ENCODE results near the gene EFCAB9. TPM values are rescaled to one million over a fixed set of nuclear protein-coding genes. Genes with fewer than 3 reads are reported as not detected.

EFCAB9 gene
- total and polyA plus RNA-seq, 2 of the 8 experiments (the other 6 are each of a cell fraction or from before 2014, with no cell fraction given), result not detected

DNA sequence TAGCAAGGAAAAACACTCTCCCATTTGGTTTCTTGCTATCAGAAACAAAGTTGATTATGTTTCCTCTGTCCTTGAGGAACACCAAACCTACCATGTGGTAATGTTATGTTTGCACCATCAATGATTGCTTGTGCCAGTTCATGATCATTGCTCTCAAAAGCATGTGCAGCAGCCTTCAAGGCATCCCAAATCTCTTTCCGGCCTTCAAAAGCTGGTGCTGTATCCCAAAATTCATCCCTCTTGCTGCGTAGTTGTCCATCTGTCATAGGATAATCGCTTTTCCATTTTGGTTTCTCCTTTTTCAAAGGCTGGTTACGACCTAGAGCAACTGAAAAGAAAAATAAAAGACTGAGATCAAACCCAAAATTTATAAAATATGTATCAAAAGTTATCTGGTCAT lies 40.1 kb downstream of the EFCAB9 start:
- no peak overlapping the region for H2AK5ac ChIP-seq (ENCODE audit: low read depth, low read length)
- POLR2A ChIA-PET (ENCODE audit: partially characterized antibody), result no interaction called here
- no peak overlapping the region for H3K27ac ChIP-seq (ENCODE audit: low read depth, low read length)
- no peaks in the 10 kb centered on the region for H3K23me2 ChIP-seq (ENCODE audit: low read depth, low read length)
- H3K4ac ChIP-seq (replicated peaks; ENCODE audit: insufficient read length, low read depth, low read length), result no peak overlapping the region
- H3K36me3 ChIP-seq (ENCODE audit: control insufficient read depth in 2 of 4, insufficient read depth in 4 of 4, low read length in 3 of 4), result peaks cover 2 to 35% (median 13%) of the 10 kb centered on the region in 4 experiments; a peak in 6 of 8 replicates
- no peak overlapping the region for H3K4me2 ChIP-seq (ENCODE audit: insufficient read depth in 1 of 2, low read depth in 2 of 2, low read length in 2 of 2)
- no peak overlapping the region for H2BK5ac ChIP-seq (ENCODE audit: low read depth, low read length)
- H3K27me3 ChIP-seq (replicated peaks in 1 of 4; ENCODE audit: control insufficient read depth in 3 of 4, extremely low read depth in 1 of 4, insufficient read depth in 3 of 4, low read length in 3 of 4), result no peaks in the 10 kb centered on the region
- H4K8ac ChIP-seq (ENCODE audit: extremely low read depth, insufficient read depth, low read length), result no peak overlapping the region
- H3K23ac ChIP-seq (ENCODE audit: insufficient read length), result no peak overlapping the region
- peaks cover 3 to 8% of the 10 kb centered on the region in 2 experiments for H4K20me1 ChIP-seq (replicated peaks in 1 of 2; ENCODE audit: control insufficient read depth in 1 of 2, insufficient read depth in 2 of 2, low read length in 2 of 2)
- no peak overlapping the region for H2BK15ac ChIP-seq (ENCODE audit: low read length)
- H4K5ac ChIP-seq (ENCODE audit: insufficient read length, low read depth, low read length), result no peak overlapping the region
- no peaks in the 10 kb centered on the region for H3K9me3 ChIP-seq (ENCODE audit: insufficient read depth in 2 of 2, low read depth in 1 of 2, low read length in 1 of 2)
- no peak overlapping the region for H3K18ac ChIP-seq (ENCODE audit: extremely low read depth, low read length)
- H2BK20ac ChIP-seq (ENCODE audit: low read length), result no peak overlapping the region
- no peak overlapping the region for H3K14ac ChIP-seq (ENCODE audit: insufficient read length)
- H3K56ac ChIP-seq (replicated peaks; ENCODE audit: insufficient read length, low read depth, low read length), result no peak overlapping the region
- H3K79me1 ChIP-seq (ENCODE audit: low read depth, low read length), result no peaks in the 10 kb centered on the region
- no peaks in the 10 kb centered on the region; a peak in 1 of 7 replicates for H3K4me1 ChIP-seq (replicated peaks in 1 of 4; ENCODE audit: control insufficient read depth in 3 of 4, insufficient read depth in 4 of 4, low read length in 3 of 4)
- no peak overlapping the region for H4K91ac ChIP-seq (replicated peaks; ENCODE audit: insufficient read length, low read length)
- WGBS, 2 experiments (ENCODE audit: extremely low coverage in 1 of 2, insufficient coverage in 1 of 2, insufficient read length in 1 of 2, insufficient replicate concordance in 2 of 2, low coverage in 1 of 2, low lambda C conversion rate in 2 of 2, missing lambda C conversion rate in 1 of 2), result 91% methylated on average over 4 of the region's 4 CpGs; no CpG with 5 or more reads in 1 of the 2 experiments
- H3K4me3 ChIP-seq (ENCODE audit: extremely low read depth in 1 of 4, insufficient read depth in 2 of 4, low read depth in 3 of 4, low read length in 4 of 4), result no peak overlapping the region
- H2AFZ ChIP-seq (ENCODE audit: low read length), result no peak overlapping the region
- FAIRE-seq, result no peak
- DNase-seq (ENCODE audit: low read depth in 1 of 2, low spot score in 2 of 2), result no peak
- H2BK120ac ChIP-seq (replicated peaks; ENCODE audit: low read depth, low read length), result no peak overlapping the region
- CTCF ChIA-PET (ENCODE audit: partially characterized antibody), result no interaction called here
- H3K9ac ChIP-seq (replicated peaks in 1 of 4; ENCODE audit: extremely low read depth in 1 of 4, low read depth in 3 of 4, low read length in 3 of 4), result no peak overlapping the region
- H2BK12ac ChIP-seq (ENCODE audit: low read depth, low read length), result no peak overlapping the region
- peaks cover 0 to 44% of the 10 kb centered on the region in 2 experiments; a peak in 2 of 4 replicates for H3K79me2 ChIP-seq (ENCODE audit: control insufficient read depth in 1 of 2, insufficient read depth in 2 of 2, low read length in 2 of 2)
- TF ChIP-seq SAP30 (IDR thresholded peaks at IDR 0.05; ENCODE audit: insufficient read depth, insufficient replicate concordance, low read length), result no peak
- no peak for TF ChIP-seq SIRT6 (IDR thresholded peaks at IDR 0.05; ENCODE audit: low read length)
- no peak for TF ChIP-seq ZNF274 (IDR thresholded peaks at IDR 0.05; ENCODE audit: borderline replicate concordance, extremely low read depth, low read length)
- TF ChIP-seq SP4 (IDR thresholded peaks at IDR 0.05; ENCODE audit: low read length), result no peak

All from H1 (cell line).